ENCODE results near the gene RFC3.

- TF ChIP-seq CTCF (conservative IDR thresholded peaks at IDR 0.05; ENCODE audit: low read length) (peak; percentile 50), EZH2phosphoT487 (IDR thresholded peaks at IDR 0.05; ENCODE audit: borderline replicate concordance) (no peak)
Observed at GRCh38 chr13:33867472-33867871, 49.5 kb downstream of the RFC3 start.

Measured in Loucy (cell line).